Endothelial cell of umbilical vein (primary cell): ENCODE measurements around the gene KRTAP26-1. TPM values are rescaled to one million over a fixed set of nuclear protein-coding genes. Genes with fewer than 3 reads are reported as not detected.

Experiments
- BruUV-seq: library from RNA; stranded (reverse); fragments of 400-500 nt; replicated peaks from 2 replicates; lab custom pipeline; 2021; lab: Mats Ljungman, UMichigan
- CTCF ChIA-PET: fragments of 300-600, 350-600 bp; sonication (Branson Sonifier 250); formaldehyde crosslinking; loops from one replicate; lab custom pipeline; 2021; ENCODE audit warnings: antibody characterized with exemption, inconsistent platforms; lab: Charles Lee
- POLR2A ChIA-PET: fragments of 300-600, 350-600 bp; sonication (Branson Sonifier 250); formaldehyde crosslinking; loops from one replicate; lab custom pipeline; 2021; ENCODE audit warnings: antibody characterized with exemption, inconsistent platforms; lab: Charles Lee
- DNase-seq: peaks from one replicate; pipeline ENCODE4 v3.0.0-alpha.2; 2011; ENCODE audit warnings: low read depth, low spot score
- FAIRE-seq: peaks from 2 replicates; lab custom pipeline; 2011; peaks lifted over from hg19 to GRCh38; lab: Jason Lieb, UNC
- H2AFZ ChIP-seq: 2 replicates; pipeline ENCODE4 v1.6.0; 2012; ENCODE audit warnings: low read depth, low read length, control low read depth, inconsistent platforms
- H3K27ac ChIP-seq: 2 replicates; pipeline ENCODE4 v1.5.1; 2011; ENCODE audit warnings: low read depth, mild to moderate bottlenecking, control low read depth, low read length, moderate library complexity; ENCODE audit not compliant: insufficient read depth
- H3K27me3 ChIP-seq, 2 experiments: 2 replicates each; pipeline versions ENCODE4 v1.6.0 to v1.6.1; 2011; ENCODE audit warnings: low read length in 2 of 2, mixed read lengths in 1 of 2; ENCODE audit not compliant: control insufficient read depth in 2 of 2, insufficient read depth in 2 of 2
- H3K36me3 ChIP-seq, 2 experiments: 2 replicates in 1 of 2; 3 replicates in 1 of 2; pipeline ENCODE4 v1.5.1; 2011; ENCODE audit warnings: low read length in 2 of 2, mild to moderate bottlenecking in 1 of 2, moderate library complexity in 1 of 2; ENCODE audit not compliant: control insufficient read depth in 2 of 2, insufficient read depth in 2 of 2; ENCODE audit errors: extremely low read depth in 1 of 2
- H3K4me1 ChIP-seq: 3 replicates; pipeline ENCODE4 v1.5.1; 2011; ENCODE audit warnings: mild to moderate bottlenecking, low read length; ENCODE audit not compliant: control insufficient read depth, insufficient read depth; ENCODE audit errors: extremely low read depth
- H3K4me2 ChIP-seq: 2 replicates; pipeline ENCODE4 v1.6.1; 2011; ENCODE audit warnings: low read length, control low read depth, mixed read lengths; ENCODE audit not compliant: insufficient read depth
- H3K4me3 ChIP-seq, 3 experiments: fragments of 200-600 bp in 1 of 3; sonication (generic), shearing (Covaris generic) in 1 of 3; replicated peaks in 1 of 3; 2 replicates each; pipeline ENCODE4 v1.5.1; 2011 to 2016; ENCODE audit warnings: control low read depth in 3 of 3, low read length in 3 of 3, mild to moderate bottlenecking in 2 of 3, inconsistent platforms in 1 of 3, low read depth in 1 of 3, moderate library complexity in 1 of 3; ENCODE audit not compliant: insufficient read depth in 1 of 3
- H3K79me2 ChIP-seq: 2 replicates; pipeline ENCODE4 v1.6.0; 2012; ENCODE audit warnings: low read length, inconsistent platforms; ENCODE audit not compliant: control insufficient read depth, insufficient read depth
- H3K9ac ChIP-seq: replicated peaks from 2 replicates; pipeline ENCODE3; 2011; ENCODE audit warnings: low read length, control low read depth; ENCODE audit not compliant: insufficient read depth; ENCODE audit errors: extremely low read depth
- H3K9me1 ChIP-seq: replicated peaks from 3 replicates; pipeline ENCODE4 v1.6.0; 2011; ENCODE audit warnings: mild to moderate bottlenecking, low read length; ENCODE audit not compliant: control insufficient read depth, insufficient read depth; ENCODE audit errors: extremely low read depth
- H3K9me3 ChIP-seq: replicated peaks from 2 replicates; pipeline ENCODE4 v1.5.1; 2012; ENCODE audit warnings: low read length, inconsistent platforms; ENCODE audit not compliant: control insufficient read depth, insufficient read depth
- H4K20me1 ChIP-seq: replicated peaks from 2 replicates; pipeline ENCODE3; 2011; ENCODE audit warnings: mild to moderate bottlenecking, low read length; ENCODE audit not compliant: control insufficient read depth, insufficient read depth; ENCODE audit errors: extremely low read depth
- CTCF ChIP-seq, 2 donors: IDR thresholded peaks; 1 replicate in 1 of 2; 2 replicates in 1 of 2; pipeline ENCODE4 v1.5.1; 2011; ENCODE audit warnings: low read length in 2 of 2, mild to moderate bottlenecking in 2 of 2, moderate library complexity in 2 of 2, control low read depth in 1 of 2, inconsistent platforms in 1 of 2, low read depth in 1 of 2; ENCODE audit not compliant: insufficient read depth in 1 of 2; ENCODE audit errors: extremely low read depth in 1 of 2
- EZH2 ChIP-seq: IDR thresholded peaks from 2 replicates; pipeline ENCODE4 v1.6.1; 2012; ENCODE audit warnings: borderline replicate concordance, low read depth, mild to moderate bottlenecking, moderate library complexity, low read length, inconsistent platforms; ENCODE audit not compliant: severe bottlenecking
- FOS ChIP-seq: IDR thresholded peaks from 2 replicates; pipeline ENCODE4 v1.6.1; 2011; ENCODE audit warnings: mild to moderate bottlenecking, low read length, moderate library complexity, borderline replicate concordance; ENCODE audit not compliant: insufficient read depth
- GATA2 ChIP-seq: IDR thresholded peaks from 2 replicates; pipeline ENCODE4 v1.7.0; 2011; ENCODE audit warnings: low read depth, mild to moderate bottlenecking, moderate library complexity, mixed read lengths, low read length; ENCODE audit not compliant: insufficient read length, insufficient read depth
- JUN ChIP-seq: IDR thresholded peaks from 2 replicates; pipeline ENCODE4 v1.6.1; 2011; ENCODE audit warnings: borderline replicate concordance, low read depth; ENCODE audit not compliant: insufficient read length, insufficient read depth
- MAX ChIP-seq: IDR thresholded peaks from 2 replicates; pipeline ENCODE4 v1.6.1; 2011; ENCODE audit not compliant: insufficient read depth, insufficient read length
- MYC ChIP-seq: IDR thresholded peaks from one replicate; pipeline ENCODE4 v1.6.1; 2011; ENCODE audit warnings: mild to moderate bottlenecking, low read depth, low read length
- POLR2A ChIP-seq: IDR thresholded peaks from 2 replicates; pipeline ENCODE4 v1.6.1; 2012; ENCODE audit warnings: low read depth, mild to moderate bottlenecking, control low read depth, low read length
- POLR2AphosphoS5 ChIP-seq: IDR thresholded peaks from 2 replicates; pipeline ENCODE4 v1.6.1; 2012; ENCODE audit warnings: low read depth, mild to moderate bottlenecking, control low read depth, low read length, moderate library complexity; ENCODE audit not compliant: insufficient read depth
- dilution Hi-C: fragments of 300-500 bp; cut with MboI; formaldehyde crosslinking; loops from one replicate; pipeline ENCODE4 v1.15.0; 2019; ENCODE audit warnings: low sequenced_read_pairs; ENCODE audit not compliant: extremely low pct_ligation_motif_present
- intact Hi-C: fragments of 100-400 bp; cut with micrococcal nuclease; formaldehyde crosslinking; loops from one replicate; pipeline ENCODE4 v1.10.0; 2022
- polyA plus RNA-seq, 4 experiments: library from polyadenylated mRNA; depleted of rRNA in 3 of 4; stranded (reverse) in 3 of 4; unstranded in 1 of 4; fragments of >200 nt; gene quantifications; 2 replicates each; pipeline versions ENCODE4 v1.2.1 to v1.2.3, GENCODE V29; 2011 to 2012; ENCODE audit warnings: missing spikeins in 1 of 4
- total RNA-seq: library from RNA; stranded (reverse); gene quantifications from 2 replicates; pipeline ENCODE4 v1.2.3, GENCODE V29; 2021

Gene KRTAP26-1
- total and polyA plus RNA-seq, 2 donors (not counting 3 experiments of a cell fraction or from before 2014, with no cell fraction given), result not detected

DNA sequence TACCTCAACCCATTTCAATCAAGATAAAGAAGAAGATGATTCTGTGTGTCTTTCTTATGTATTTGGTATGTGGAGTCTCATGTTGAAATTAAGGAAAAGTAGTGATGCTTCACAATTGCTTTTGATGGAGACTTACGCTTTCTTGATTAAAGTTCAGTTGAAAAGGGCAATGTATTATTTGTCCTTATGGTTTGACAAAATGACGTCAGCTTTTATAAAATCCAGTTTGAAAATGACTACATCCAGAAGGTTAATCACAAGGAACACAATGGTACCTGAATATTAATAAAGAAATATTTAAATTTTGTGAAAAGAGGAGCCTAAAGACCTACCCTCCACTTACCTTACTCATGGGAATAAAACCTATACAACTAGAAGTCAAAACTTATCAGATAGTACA, 4.4 kb downstream of the KRTAP26-1 start:
- no peak overlapping the region for H3K4me3 ChIP-seq
- intact Hi-C loops, result no loop called here
- dilution Hi-C loops, result no loop called here
- DNase-seq (no peak), FAIRE-seq (no peak)
- H3K4me1 ChIP-seq, result no peaks in the 10 kb centered on the region
- TF ChIP-seq FOS (no peak), MYC (no peak), GATA2 (no peak), POLR2AphosphoS5 (no peak), CTCF (IDR thresholded peaks at IDR 0.05; ENCODE audit: extremely low read depth in 1 of 2, insufficient read depth in 1 of 2, low read depth in 1 of 2, low read length in 2 of 2) (no peak), JUN (no peak), EZH2 (no peak), MAX (no peak), POLR2A (no peak)
- H3K79me2 ChIP-seq, result no peaks in the 10 kb centered on the region
- peaks cover 3% of the 10 kb centered on the region for H3K9me3 ChIP-seq
- no peaks in the 10 kb centered on the region for H3K36me3 ChIP-seq
- POLR2A ChIA-PET, result no interaction called here
- H3K27ac ChIP-seq, result no peak overlapping the region
- H3K9me1 ChIP-seq, result no peaks in the 10 kb centered on the region
- H3K4me2 ChIP-seq, result no peak overlapping the region
- H4K20me1 ChIP-seq, result no peaks in the 10 kb centered on the region
- no TSS peak for BruUV-seq
- no peak overlapping the region for H3K9ac ChIP-seq
- CTCF ChIA-PET, result no interaction called here
- no peak overlapping the region for H2AFZ ChIP-seq
- no peaks in the 10 kb centered on the region for H3K27me3 ChIP-seq
